GM21825 (cell line): ENCODE data around the gene DNAJC18.
"Not testable (repeated sequence)": the region's sequence is repeated elsewhere in the genome, so short reads cannot be mapped to it uniquely, and the experiment has no call there.

Experiments used
- ATAC-seq: cut with Tn5 transposase; IDR thresholded peaks from one replicate; pipeline ENCODE4 v1.9.1; 2021; ENCODE audit warnings: mild to moderate bottlenecking, moderate library complexity; ENCODE audit not compliant: unreplicated experiment

DNAJC18 gene

DNA sequence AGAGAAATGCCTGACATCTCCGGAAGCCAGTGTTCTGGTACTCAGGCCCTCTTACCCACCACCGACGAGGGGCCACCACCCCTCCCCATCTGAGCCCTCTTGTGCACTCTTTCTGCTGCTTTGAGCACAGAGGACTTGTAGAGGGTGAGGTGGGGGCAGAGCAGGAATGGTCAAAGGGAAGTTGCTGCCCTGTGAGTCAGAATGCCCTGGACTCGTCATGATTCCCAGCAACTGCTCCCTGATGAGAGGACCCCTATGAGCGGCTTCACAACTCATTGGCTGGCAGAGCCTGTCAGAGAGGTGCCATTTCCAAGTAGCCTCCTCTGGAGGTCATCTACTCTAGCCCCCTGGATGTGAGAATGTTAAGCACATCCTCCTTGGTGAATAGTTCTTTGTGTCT is 22.4 kb upstream of the DNAJC18 start:
- no peak for ATAC-seq

- no peak for ATAC-seq
Observed at GRCh38 chr5:139461176-139461575, 21.9 kb upstream of the DNAJC18 start.

DNA sequence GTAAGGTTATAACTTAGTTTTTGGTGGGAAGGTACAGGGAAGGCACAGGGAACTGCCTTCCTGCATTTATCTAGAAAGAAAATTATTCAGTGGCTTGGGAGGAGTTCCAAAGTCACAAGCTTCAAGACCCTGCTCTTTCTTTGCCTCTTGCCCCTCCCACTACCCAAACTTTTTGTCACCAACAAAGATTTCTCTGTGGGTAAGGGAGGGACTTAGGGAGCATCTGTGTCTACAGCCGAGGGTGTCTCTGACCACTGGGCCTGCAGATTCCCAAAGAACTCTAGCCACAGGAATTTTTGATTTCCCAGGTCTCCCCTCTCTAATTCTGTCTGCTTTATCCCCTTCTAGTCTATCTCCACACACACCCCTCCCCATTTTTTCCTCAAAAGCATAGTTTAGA is 21.1 kb upstream of the DNAJC18 start:
- ATAC-seq = no peak

DNA sequence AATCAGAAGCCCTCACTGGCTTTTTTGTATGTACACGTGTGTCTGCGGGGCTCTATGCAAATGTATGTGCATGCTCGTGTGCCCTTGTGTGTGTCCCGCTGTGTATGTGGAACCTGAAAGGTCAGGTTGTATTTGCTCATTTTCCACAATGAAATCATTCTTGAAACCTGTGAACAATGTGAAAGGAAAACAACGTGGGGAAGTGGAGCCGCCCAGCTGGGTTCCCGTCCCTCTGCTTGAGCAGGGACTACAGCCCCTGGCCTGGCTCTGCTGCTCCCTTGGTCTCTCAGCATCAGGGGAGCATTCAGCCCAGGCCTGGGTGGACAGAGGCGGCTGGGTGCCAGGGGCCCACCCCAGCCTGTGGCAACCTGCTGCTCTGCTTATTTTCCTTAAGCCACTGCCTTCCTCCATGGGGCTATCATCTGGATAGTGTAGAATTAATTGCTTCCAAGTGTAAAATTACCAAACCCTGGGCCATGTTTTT is 20.2 kb upstream of the DNAJC18 start:
- ATAC-seq = no peak

DNA sequence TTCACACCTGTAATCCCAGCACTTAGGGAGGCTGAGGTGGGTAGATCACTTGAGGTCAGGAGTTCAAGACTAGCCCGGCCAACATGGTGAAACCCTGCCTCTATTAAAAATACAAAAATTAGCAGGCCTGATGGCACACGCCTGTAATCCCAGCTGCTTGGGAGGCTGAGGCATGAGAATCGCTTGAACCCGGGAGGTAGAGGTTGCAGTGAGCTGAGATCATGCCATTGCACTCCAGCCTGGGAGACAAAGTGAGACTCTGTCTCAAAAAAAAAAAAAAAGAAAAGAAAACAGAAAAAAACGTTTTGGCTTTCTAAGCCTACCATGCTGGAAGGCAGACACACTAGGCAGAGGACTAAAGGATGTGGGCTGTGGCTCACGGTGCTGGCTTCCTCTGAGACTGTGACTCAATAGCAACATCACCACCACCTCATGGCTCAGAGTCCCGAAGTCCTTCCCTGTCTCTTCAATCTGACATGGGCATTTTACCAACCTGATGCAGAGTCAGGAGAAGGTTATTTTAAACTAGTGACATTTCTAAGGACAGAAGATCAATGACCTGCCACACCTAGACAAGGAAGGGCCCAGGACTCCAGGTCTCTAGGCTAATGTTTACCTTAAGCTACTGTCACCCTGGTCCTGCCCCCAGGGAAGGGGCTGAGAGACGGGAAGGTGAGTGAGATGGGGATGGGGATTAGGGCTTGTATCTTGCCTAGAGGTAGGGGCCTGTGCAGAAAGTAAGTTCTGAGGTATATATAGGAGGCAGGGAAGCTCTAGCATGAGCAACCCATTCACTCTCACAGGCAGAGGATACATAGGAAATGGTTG is 19.5 kb upstream of the DNAJC18 start:
- peak; percentile 49 for ATAC-seq

DNA sequence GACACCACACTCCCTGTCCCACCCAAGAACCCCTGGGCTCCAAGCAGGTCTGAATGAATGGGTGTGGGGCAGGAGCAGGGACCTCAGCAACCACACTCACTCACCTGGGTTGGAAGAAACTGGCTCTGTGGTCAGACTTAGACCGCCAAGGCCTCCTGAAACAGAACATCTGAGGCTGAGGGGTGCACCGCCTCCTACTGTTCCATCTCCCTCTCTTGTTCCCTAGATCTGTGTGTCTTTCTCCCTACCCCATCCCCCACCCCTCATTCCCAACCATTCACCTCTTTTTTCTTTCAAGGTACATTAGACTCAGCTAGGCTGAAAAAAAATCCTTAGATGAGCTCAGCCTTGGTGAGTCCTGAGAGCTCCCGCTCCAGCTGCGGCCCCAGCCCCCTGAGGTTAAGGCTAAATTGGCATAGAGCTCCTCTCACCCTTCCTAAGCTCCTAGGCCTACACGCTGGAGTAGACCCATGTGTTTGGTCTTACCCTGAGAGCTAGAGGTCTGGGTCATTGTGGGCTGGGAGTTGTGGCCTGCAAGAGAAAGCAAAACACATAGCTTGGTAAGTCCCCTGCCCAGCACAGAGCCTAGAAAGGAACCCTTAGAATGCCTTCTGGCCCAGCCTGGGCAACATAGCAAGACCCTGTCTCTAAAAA is 18.5 kb upstream of the DNAJC18 start:
- ATAC-seq = peak; percentile 31

- no peak for ATAC-seq
Observed at GRCh38 chr5:139457241-139457640, 17.9 kb upstream of the DNAJC18 start.

GRCh38 chr5:139456776-139457175 is 17.5 kb upstream of the DNAJC18 start:
- ATAC-seq = no peak

- ATAC-seq = no peak
Observed at GRCh38 chr5:139454568-139455290, 15.4 kb upstream of the DNAJC18 start.

GRCh38 chr5:139453683-139454567 is 14.6 kb upstream of the DNAJC18 start:
- ATAC-seq = no peak

DNA sequence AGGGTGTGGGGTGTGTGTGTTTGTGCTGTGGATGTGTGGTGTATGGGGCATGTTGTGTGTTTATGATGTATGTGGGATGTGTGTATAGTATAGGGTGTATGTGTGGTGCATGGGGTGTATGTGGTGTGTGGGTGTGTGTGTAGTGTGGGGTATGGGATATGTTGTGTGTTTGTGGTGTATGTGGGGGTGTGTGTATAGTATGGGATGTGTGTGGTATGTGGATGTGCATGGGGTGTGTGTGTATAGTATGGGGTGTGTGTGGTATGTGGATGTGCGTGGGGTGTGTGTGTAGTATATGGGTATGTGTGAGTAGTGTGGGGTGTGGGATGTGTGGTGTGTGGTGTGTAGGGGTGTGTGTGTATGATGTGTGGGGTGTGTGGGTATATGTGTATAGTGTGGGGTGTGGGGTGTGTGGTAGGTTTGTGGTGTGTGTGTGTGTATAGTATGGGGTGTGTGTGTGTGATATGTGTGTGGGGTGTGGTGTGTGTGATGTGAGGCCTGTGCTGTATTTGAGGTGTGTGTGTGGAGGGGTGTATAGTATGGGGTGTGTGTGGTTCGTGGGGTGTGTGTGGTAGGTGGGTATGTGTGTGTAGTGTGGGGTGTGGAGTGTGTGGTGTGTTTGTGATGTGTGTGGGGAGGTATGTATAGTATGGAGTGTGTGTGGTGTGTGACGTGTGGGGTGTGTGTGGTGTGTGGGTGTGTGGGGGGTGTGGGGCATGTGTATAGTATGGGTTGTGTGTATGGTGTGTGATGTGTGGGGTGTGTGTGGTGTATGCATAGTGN is 12.7 kb upstream of the DNAJC18 start:
- no peak for ATAC-seq

DNA sequence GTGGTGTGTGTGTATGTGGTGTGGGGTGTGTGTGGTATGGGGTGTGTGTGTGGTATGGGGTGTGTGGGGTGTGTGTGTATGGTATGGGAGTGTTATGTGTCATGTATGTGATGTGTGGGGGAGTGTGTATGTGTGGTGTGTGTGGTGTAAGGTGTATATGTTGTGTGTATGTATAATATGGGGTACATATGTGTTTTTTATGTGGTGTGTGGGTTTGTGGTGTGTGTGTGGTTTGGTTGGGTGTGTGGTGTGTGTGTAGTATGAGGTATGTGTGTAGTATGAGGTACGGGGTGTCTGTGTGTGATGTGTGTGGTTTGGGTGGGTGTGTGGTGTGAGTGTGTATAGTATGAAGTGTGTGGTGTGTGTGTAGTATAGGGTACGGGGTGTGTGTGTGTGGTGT is 11.9 kb upstream of the DNAJC18 start:
- no peak for ATAC-seq

- ATAC-seq = peak; percentile 66
Observed at GRCh38 chr5:139446956-139447779, 7.8 kb upstream of the DNAJC18 start.

- ATAC-seq = no peak
Observed at GRCh38 chr5:139445325-139446170, 6.2 kb upstream of the DNAJC18 start.

DNA sequence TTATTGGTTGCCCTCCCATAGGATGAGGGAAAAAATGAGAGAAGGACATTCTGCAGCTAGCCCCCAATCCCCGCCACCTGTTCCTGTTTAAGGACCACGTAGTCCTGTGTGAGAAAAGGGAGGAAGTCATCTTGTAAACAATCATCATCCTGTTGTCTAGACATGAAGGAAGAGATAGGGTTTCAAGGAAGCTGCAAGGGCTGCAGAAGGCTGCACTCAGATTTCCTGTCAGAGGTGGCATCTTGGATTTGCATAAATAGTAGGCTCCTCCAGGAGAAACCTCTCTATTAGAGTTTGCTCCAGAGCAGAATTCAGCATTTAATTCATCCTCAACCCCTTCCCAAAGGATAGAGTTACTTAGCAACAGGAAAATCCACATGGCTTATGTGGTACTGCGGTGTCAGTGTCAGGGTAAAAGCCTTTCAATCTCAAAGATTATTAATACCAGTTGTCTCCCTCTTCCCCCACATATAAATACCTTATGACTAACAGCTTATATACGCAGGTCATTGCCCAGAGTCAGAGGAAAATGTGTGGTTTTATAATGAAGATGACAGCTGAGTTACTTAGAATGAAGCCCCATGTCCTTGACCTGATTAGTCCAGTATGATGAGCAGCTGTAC is 4.6 kb upstream of the DNAJC18 start:
- no peak for ATAC-seq

DNA sequence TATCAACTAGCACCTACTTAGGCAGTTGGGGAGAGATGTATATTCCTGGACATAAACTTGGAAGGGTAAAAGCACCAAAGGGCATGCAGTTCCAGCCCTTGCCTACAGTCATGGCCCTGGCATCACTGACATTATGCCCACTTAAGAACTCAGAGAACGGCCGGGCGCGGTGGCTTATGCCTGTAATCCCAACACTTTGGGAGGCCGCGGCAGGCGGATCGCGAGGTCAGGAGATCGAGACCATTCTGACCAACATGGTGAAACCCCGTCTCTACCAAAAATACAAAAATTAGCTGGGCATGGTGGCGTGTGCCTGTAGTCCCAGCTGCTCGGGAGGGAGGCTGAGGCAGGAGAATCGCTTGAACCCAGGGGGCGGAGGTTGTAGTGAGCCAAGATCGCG is 1.1 kb upstream of the DNAJC18 start:
- not testable (repeated sequence) for ATAC-seq

GRCh38 chr5:139438707-139439012 is 665 bp downstream of the DNAJC18 start:
- ATAC-seq = no peak

GRCh38 chr5:139435676-139436075 is 3.6 kb downstream of the DNAJC18 start:
- ATAC-seq = no peak
